Activated CD8-positive, alpha-beta T cell treated with anti-CD3 and anti-CD28 coated beads, Interleukin-2, amount 10 ng/mL, durations not matched to agents 7 days and 5 days (primary cell): ENCODE results near the gene EDARADD. TPM values are rescaled to one million over a fixed set of nuclear protein-coding genes. Genes with fewer than 3 reads are reported as not detected.
"Not testable (repeated sequence)": the region's sequence is repeated elsewhere in the genome, so short reads cannot be mapped to it uniquely, and the experiment has no call there.

Source experiments
- ATAC-seq: fragments of 150-1000 bp; cut with Tn5 transposase; one replicate; pipeline ENCODE4 v1.10.0; 2021; ENCODE audit warnings: moderate library complexity
- CTCF ChIA-PET: fragments of 350-600 bp; sonication (Branson Sonifier 250); formaldehyde crosslinking; loops from one replicate; lab custom pipeline; 2021; ENCODE audit warnings: antibody characterized with exemption; lab: Charles Lee
- POLR2A ChIA-PET: fragments of 350-600 bp; sonication (Branson Sonifier 250); formaldehyde crosslinking; loops from one replicate; lab custom pipeline; 2021; ENCODE audit warnings: antibody characterized with exemption; lab: Charles Lee
- DNase-seq: peaks from one replicate; pipeline ENCODE4 v3.0.0-alpha.2; 2020
- H3K27ac Mint-ChIP-seq: one replicate; pipeline ENCODE4 v1.8.0; 2021; ENCODE audit warnings: mild to moderate bottlenecking, mixed read lengths
- H3K27me3 Mint-ChIP-seq: one replicate; pipeline ENCODE4 v1.8.0; 2021; ENCODE audit warnings: low read depth, mixed read lengths
- H3K36me3 Mint-ChIP-seq: one replicate; pipeline ENCODE4 v1.8.0; 2021; ENCODE audit warnings: low read depth, mixed read lengths
- H3K4me1 Mint-ChIP-seq: one replicate; pipeline ENCODE4 v1.8.0; 2021; ENCODE audit warnings: low read depth, mixed read lengths
- H3K4me3 Mint-ChIP-seq: one replicate; pipeline ENCODE4 v1.8.0; 2021; ENCODE audit warnings: mild to moderate bottlenecking, mixed read lengths
- H3K9me3 Mint-ChIP-seq: one replicate; pipeline ENCODE4 v1.8.0; 2022; ENCODE audit warnings: mixed read lengths; ENCODE audit not compliant: insufficient read depth
- total RNA-seq, 2 experiments: library from RNA; stranded (reverse); gene quantifications; one replicate each; pipeline ENCODE4 v1.2.3, GENCODE V29; 2021

Gene EDARADD
- total RNA-seq, 2 experiments from 2014 or later: 0.45 to 1.2 TPM

DNA sequence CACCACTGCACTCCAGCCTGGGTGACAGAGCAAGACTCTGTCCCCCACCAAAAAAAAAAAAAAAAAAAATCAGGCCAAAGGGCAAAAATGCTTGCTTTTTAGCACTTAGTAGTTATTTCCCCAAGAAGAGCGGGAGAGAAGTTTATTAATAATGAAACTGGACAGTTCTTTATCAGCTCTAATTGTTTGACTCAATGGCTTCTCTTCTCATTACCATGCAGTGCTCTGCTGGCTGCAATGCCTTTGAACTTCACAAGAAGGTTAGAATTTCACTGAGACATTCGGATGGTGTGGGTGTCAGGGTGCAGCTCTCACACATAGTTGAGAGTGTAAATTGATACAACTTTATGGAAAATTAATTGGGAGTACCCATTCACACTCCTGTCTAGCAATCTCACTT, 63.7 kb downstream of the EDARADD start:
- DNase-seq: no peak
- Mint-ChIP-seq H3K4me1 (no peaks in the 10 kb centered on the region), H3K4me3 (no peak overlapping the region), H3K27me3 (peaks cover 20% of the 10 kb centered on the region), H3K36me3 (no peaks in the 10 kb centered on the region), H3K9me3 (no peaks in the 10 kb centered on the region), H3K27ac (no peak overlapping the region)
- ChIA-PET POLR2A (no interaction called here), CTCF (no interaction called here)
- no peak for ATAC-seq

DNA sequence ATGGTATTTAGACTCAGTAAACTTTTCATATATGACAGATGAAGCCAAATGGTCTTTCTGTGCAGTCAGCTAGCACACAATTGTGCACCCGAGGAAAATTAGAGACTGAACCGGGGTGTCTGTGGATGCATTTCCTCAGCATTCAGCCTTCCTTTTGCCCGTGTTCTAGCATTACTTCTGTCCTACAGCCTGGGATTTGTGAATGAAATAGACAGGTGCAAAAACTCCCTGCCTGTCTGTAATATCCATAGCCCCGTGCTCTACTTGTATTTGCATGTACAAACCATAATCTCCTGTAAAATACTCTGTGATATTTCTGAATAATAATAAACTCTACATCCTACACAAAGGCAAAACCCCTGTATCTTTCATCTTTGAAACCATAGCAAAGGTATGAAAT, 64.9 kb downstream of the EDARADD start:
- CTCF ChIA-PET: no interaction called here
- Mint-ChIP-seq H3K36me3 (no peaks in the 10 kb centered on the region), H3K4me1 (no peaks in the 10 kb centered on the region), H3K27ac (no peak overlapping the region), H3K4me3 (no peak overlapping the region), H3K27me3 (peaks cover 20% of the 10 kb centered on the region), H3K9me3 (no peaks in the 10 kb centered on the region)
- POLR2A ChIA-PET: no interaction called here
- DNase-seq (no peak), ATAC-seq (no peak)

DNA sequence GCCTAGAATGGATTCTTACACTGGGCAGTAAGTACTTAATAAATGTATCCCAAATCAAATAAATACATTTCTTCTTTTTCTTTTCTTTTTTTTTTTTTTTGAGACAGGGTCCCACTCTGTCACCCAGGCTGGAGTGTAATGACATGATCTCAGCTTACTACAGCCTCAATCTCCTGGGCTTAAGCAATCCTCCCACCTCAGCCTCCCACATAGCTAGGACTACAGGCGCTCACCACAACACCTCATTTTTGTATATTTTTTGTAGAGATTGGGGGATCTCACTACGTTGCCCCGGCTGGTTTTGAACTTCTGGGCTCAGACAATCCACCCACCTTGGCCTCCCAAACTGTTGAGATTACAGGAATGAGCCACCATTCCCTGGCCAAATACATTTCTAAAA, 66.0 kb downstream of the EDARADD start:
- ATAC-seq (no peak), DNase-seq (no peak)
- ChIA-PET POLR2A (no interaction called here), CTCF (no interaction called here)
- peaks cover 3% of the 10 kb centered on the region for H3K4me1 Mint-ChIP-seq
- H3K27ac Mint-ChIP-seq: no peak overlapping the region
- H3K36me3 Mint-ChIP-seq: no peaks in the 10 kb centered on the region
- H3K27me3 Mint-ChIP-seq: peaks cover 26% of the 10 kb centered on the region
- H3K4me3 Mint-ChIP-seq: no peak overlapping the region
- H3K9me3 Mint-ChIP-seq: no peaks in the 10 kb centered on the region

DNA sequence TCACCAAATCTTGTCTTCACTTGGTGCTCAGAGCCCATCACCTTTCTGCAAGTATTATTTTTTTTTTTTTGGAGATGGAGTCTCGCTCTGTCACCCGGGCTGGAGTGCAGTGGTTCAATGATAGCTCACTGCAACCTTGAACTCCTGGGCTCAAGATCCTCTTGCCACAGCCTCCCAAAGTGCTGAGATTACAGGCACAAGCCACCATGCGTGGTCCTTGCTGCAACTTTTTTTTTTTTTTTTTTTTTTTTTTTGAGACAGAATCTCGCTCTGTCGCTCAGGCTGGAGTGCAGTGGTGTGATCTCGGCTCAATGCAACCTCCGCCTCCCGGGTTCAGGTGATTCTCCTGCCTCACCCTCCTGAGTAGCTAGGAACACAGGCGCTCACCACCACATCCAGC, 70.1 kb downstream of the EDARADD start:
- ATAC-seq, H3K9me3 Mint-ChIP-seq, H3K27ac Mint-ChIP-seq, DNase-seq, H3K4me3 Mint-ChIP-seq, CTCF ChIA-PET, H3K36me3 Mint-ChIP-seq: not testable (repeated sequence)
- POLR2A ChIA-PET: interaction anchor here (0.6 kb wide), 1 partner anchor 12 kb away, joined by 3 read pairs; no protein-coding TSS in a partner anchor
- Mint-ChIP-seq H3K4me1 (peaks cover 18% of the 10 kb centered on the region), H3K27me3 (peaks cover 38% of the 10 kb centered on the region)

DNA sequence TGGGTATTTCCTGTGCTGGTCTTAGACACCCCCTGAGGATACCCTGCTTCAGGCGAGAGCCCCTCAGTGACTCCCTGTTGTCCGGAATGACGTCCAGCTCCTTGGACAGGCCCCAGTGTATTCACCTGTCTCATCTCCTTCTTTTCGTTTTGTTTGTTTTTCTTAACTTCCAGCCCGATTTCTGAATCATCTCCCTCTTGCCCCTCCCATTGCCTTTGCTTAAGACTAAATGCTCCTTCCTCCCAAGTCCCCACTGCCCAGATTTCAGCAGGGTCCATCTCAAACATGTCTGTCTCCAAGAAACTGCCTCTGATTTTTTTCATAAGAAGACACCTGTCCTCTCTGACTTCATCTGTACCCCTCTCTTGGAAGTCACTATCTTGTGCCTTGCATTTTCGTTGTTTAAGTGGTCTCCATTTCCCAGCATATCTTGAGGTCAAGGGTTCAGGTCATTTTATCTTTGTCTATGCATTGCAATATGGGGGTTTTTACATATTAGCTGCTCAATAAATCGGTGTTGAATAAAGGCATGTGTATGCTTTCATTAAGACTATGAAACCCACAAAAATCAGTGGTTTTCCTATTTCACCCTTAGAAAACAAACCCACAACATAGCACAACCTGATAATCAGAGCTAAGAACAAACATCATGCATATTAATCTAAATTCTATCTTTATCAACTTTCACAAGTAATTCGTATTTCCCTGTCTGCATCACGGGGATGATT, 71.3 kb downstream of the EDARADD start:
- peaks cover 36% of the 10 kb centered on the region for H3K27me3 Mint-ChIP-seq
- no peak overlapping the region for H3K27ac Mint-ChIP-seq
- DNase-seq (no peak), ATAC-seq (peak; percentile 15)
- peaks cover 18% of the 10 kb centered on the region for H3K4me1 Mint-ChIP-seq
- no peaks in the 10 kb centered on the region for H3K9me3 Mint-ChIP-seq
- ChIA-PET CTCF (no interaction called here), POLR2A (no interaction called here)
- no peak overlapping the region for H3K4me3 Mint-ChIP-seq
- H3K36me3 Mint-ChIP-seq: no peaks in the 10 kb centered on the region

DNA sequence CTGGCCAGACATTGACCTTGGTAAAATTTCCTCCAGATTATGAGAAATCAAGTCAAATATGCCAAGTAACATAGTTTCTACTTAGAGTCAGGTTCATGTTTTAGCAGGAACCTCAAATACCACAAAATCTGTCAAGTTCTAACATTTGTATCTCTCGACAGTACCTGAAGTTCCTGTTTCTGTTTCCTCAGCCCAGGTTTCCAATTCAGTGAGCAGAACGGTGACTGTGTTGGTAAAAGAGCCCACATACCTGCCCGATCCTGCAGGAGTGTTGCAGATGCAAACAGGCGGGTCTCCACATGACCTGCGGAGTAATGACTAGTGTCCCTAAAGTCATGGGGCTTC, 71.8 kb downstream of the EDARADD start:
- H3K36me3 Mint-ChIP-seq: no peaks in the 10 kb centered on the region
- CTCF ChIA-PET: no interaction called here
- H3K27me3 Mint-ChIP-seq: peaks cover 36% of the 10 kb centered on the region
- DNase-seq (no peak), ATAC-seq (peak; percentile 73)
- H3K27ac Mint-ChIP-seq: no peak overlapping the region
- no peaks in the 10 kb centered on the region for H3K9me3 Mint-ChIP-seq
- POLR2A ChIA-PET: no interaction called here
- no peak overlapping the region for H3K4me3 Mint-ChIP-seq
- H3K4me1 Mint-ChIP-seq: peaks cover 18% of the 10 kb centered on the region

DNA sequence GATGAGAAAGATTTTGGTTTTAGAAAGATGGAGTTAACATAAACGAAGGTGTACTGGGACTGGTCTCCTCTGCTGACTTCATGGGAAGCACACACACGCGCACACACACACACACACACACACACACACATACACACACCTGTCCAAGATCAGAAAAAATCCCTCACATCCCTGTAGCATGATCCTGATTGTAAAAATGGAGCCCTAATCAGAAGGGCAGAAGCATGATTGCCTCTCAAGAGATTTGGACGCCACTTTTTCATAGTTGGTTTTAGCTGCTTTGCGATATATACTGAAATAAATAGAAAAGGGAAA, 73.2 kb downstream of the EDARADD start:
- Mint-ChIP-seq H3K36me3 (no peaks in the 10 kb centered on the region), H3K9me3 (no peaks in the 10 kb centered on the region), H3K27me3 (peaks cover 23% of the 10 kb centered on the region), H3K4me3 (no peak overlapping the region), H3K27ac (no peak overlapping the region), H3K4me1 (peaks cover 18% of the 10 kb centered on the region)
- CTCF ChIA-PET: no interaction called here
- POLR2A ChIA-PET: interaction anchor here (0.6 kb wide), 1 partner anchor 12 kb away, joined by 3 read pairs; no protein-coding TSS in a partner anchor
- no peak for DNase-seq
- no peak for ATAC-seq

DNA sequence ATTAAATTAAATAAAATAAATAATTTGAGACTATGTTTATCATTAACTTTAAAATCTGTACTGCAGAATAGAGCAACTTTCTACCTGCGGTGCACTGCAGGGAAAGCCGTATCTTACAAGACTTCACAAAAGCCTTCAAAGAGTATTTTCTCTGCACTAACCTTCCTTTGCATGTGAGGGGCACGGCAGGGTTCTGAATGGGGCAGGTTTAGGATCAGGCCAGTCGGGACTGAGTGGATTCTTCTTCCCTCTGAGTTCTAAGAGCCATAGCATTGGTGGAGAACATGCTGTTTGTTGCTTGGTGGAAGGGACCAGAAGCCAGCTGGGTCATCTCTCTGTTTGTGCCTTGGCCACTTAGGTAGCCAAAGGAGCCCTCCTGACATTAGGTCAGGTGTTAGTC, 74.5 kb downstream of the EDARADD start:
- no peak for DNase-seq
- H3K9me3 Mint-ChIP-seq: no peaks in the 10 kb centered on the region
- no peaks in the 10 kb centered on the region for H3K36me3 Mint-ChIP-seq
- no peak overlapping the region for H3K4me3 Mint-ChIP-seq
- H3K4me1 Mint-ChIP-seq: peaks cover 18% of the 10 kb centered on the region
- no peak for ATAC-seq
- POLR2A ChIA-PET: no interaction called here
- H3K27me3 Mint-ChIP-seq: peaks cover 25% of the 10 kb centered on the region
- CTCF ChIA-PET: no interaction called here
- H3K27ac Mint-ChIP-seq: no peak overlapping the region

DNA sequence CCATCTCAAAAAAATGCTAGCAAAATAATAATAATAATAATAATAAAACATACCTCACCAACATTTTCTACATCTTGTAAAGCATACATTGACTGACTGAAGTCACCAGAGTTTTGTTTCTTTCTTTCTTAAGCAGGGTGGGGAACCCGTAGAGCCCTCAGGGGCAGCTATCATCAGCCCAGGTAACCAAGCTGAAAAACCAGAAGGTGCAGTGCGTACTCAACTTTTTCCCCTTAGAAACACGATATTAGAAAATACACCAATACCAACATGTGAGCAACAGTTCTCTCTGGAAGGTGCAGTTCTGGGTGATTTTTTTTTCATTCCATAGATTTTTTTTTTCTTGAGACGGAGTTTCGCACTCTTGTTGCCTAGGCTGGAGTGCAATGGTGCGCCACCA, 75.4 kb downstream of the EDARADD start:
- Mint-ChIP-seq H3K4me3 (no peak overlapping the region), H3K36me3 (no peaks in the 10 kb centered on the region), H3K4me1 (peaks cover 18% of the 10 kb centered on the region), H3K9me3 (no peaks in the 10 kb centered on the region), H3K27ac (no peak overlapping the region), H3K27me3 (peaks cover 26% of the 10 kb centered on the region)
- CTCF ChIA-PET: no interaction called here
- ATAC-seq (no peak), DNase-seq (no peak)
- POLR2A ChIA-PET: no interaction called here

DNA sequence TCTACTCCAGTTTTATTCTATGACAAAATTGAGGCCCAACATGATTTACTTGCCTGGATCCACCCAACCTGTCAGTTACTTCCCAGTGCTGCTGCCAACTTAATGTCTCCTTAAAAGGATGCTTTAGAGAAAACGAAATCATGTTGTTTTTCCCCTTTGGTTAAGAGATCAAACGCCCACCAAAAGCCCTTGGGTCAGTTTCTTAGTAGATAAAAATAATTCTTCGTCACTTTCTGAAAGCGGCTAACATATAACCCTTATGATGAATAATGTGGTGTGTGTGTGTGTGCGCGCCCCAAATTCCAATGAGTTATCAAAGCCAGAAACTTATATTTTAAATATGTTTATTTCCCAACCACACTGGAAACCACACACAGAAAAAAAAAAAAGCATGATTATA, 77.0 kb downstream of the EDARADD start:
- Mint-ChIP-seq H3K4me1 (peaks cover 5% of the 10 kb centered on the region), H3K4me3 (no peak overlapping the region), H3K9me3 (no peaks in the 10 kb centered on the region), H3K27me3 (peaks cover 15% of the 10 kb centered on the region), H3K27ac (no peak overlapping the region), H3K36me3 (no peaks in the 10 kb centered on the region)
- ChIA-PET CTCF (no interaction called here), POLR2A (no interaction called here)
- DNase-seq (no peak), ATAC-seq (no peak)

DNA sequence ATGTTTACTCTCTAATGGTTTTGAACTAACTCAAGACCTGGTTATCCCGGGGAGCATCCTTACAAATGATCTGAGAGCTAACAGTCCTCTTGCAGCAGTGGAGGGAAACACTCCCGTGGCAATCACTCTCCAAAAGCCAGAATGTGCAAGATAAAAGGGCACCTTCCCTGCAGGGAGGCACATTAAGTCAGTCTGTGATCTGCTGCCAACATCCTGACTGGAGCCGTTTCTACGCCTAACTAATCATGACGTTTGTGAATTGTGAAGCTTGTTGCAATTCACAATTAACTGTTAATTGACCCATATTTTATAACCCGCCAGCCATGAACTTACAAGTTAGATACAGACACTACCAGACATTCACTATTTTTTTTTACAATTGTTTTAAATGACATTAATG, 77.6 kb downstream of the EDARADD start:
- CTCF ChIA-PET: no interaction called here

DNA sequence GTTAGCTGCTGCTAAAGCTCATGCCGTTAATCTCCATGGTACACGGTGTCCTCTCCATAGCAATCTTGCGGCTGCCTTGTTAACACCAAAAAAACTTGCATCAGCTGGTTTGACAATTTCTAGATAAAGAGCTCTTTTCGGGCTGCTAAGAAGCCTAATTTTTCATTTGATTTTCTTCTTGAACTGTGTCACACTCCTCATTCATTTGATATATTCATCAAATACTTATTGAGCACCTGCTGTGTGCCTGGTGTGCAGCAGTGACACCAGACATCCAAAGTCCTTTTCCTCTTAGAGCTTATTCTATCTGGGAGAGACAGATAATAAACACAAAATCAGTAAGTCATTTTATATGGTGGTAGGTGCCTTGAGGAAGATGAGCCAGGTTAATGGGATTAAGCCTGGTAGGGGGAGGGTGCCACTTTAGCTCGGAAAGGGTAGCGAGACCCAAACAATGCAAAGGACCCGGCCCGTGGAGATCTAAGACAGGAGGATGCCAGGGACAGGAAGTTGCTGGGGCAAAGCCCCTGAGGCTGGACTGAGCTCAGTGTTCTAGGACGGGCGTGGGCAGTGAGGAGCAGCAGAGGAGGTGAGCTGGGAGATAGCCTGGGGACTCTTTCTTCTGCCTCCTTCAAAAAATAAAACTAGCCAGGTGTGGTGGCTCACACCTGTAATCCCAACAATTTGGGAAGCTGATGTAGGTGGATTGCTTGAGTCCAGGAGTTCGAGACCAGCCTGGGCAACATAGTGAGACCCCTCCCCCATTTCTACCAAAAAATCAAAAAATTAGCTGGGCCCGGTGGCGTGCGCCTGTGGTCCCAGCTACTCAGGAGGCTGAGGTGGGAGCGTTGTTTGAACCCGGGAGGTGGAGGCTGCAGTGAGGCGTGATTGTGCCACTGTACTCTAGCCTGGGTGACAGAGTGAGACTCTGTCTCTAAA, 79.0 kb downstream of the EDARADD start:
- ATAC-seq (no peak), DNase-seq (no peak)
- H3K4me1 Mint-ChIP-seq: no peaks in the 10 kb centered on the region
- H3K4me3 Mint-ChIP-seq: no peak overlapping the region
- no peaks in the 10 kb centered on the region for H3K36me3 Mint-ChIP-seq
- CTCF ChIA-PET: no interaction called here
- H3K27ac Mint-ChIP-seq: no peak overlapping the region
- POLR2A ChIA-PET: interaction anchor here (0.6 to 0.7 kb wide), 2 partner anchors 10 to 76 kb away, joined by 3 to 4 read pairs; no protein-coding TSS in a partner anchor
- H3K27me3 Mint-ChIP-seq: peaks cover 9% of the 10 kb centered on the region
- H3K9me3 Mint-ChIP-seq: no peaks in the 10 kb centered on the region

More for the DNA sequence above, 77.6 kb downstream of the EDARADD start:
- H3K9me3 Mint-ChIP-seq: no peaks in the 10 kb centered on the region
- ATAC-seq: no peak
- POLR2A ChIA-PET: no interaction called here
- no peaks in the 10 kb centered on the region for H3K36me3 Mint-ChIP-seq
- peaks cover 11% of the 10 kb centered on the region for H3K27me3 Mint-ChIP-seq
- no peaks in the 10 kb centered on the region for H3K4me1 Mint-ChIP-seq
- no peak overlapping the region for H3K4me3 Mint-ChIP-seq
- no peak for DNase-seq
- no peak overlapping the region for H3K27ac Mint-ChIP-seq
